IMR-90 (cell line): Measurements from ENCODE around the gene SMYD4. TPM values are rescaled to one million over a fixed set of nuclear protein-coding genes. Genes with fewer than 3 reads are reported as not detected.

Experiments
- ATAC-seq: fragments of 200-7000 bp; cut with Tn5 transposase; 2 replicates; pipeline ENCODE4 v1.9.1; 2020; ENCODE audit warnings: low read depth, mild to moderate bottlenecking, moderate library complexity
- BruUV-seq: library from RNA; stranded (reverse); fragments of 400-500 nt; replicated peaks from 2 replicates; lab custom pipeline; 2021; lab: Mats Ljungman, UMichigan
- CTCF ChIA-PET: fragments of 300-600 bp; formaldehyde crosslinking; extraction: SDS; loops from one replicate; lab custom pipeline; 2021; ENCODE audit warnings: antibody characterized with exemption; lab: Yijun Ruan, JAX
- POLR2A ChIA-PET: fragments of 300-600 bp; sonication (Branson Sonifier 250); formaldehyde crosslinking; loops from one replicate; lab custom pipeline; 2022; ENCODE audit warnings: antibody characterized with exemption; ENCODE audit not compliant: unreplicated experiment; lab: Charles Lee
- DNase-seq: peaks from one replicate; pipeline ENCODE4 v3.0.0; 2013
- H2AFZ ChIP-seq: replicated peaks from 2 replicates; pipeline ENCODE3; 2013; ENCODE audit warnings: low read length, mild to moderate bottlenecking; ENCODE audit not compliant: poor library complexity
- H2AK5ac ChIP-seq: 2 replicates; pipeline ENCODE4 v1.6.1; 2013; ENCODE audit warnings: low read depth, low read length, inconsistent platforms
- H2AK9ac ChIP-seq: replicated peaks from 2 replicates; pipeline ENCODE3; 2013; ENCODE audit warnings: mild to moderate bottlenecking, low read depth, low read length, moderate library complexity; ENCODE audit not compliant: poor library complexity
- H2BK120ac ChIP-seq: 2 replicates; pipeline ENCODE4 v1.6.1; 2013; ENCODE audit warnings: low read depth, low read length, inconsistent platforms
- H2BK15ac ChIP-seq: 3 replicates; pipeline ENCODE4 v1.6.1; 2013; ENCODE audit warnings: low read depth, low read length, inconsistent platforms
- H2BK20ac ChIP-seq: 2 replicates; pipeline ENCODE4 v1.6.1; 2013; ENCODE audit warnings: low read depth, mild to moderate bottlenecking, inconsistent platforms, low read length, moderate library complexity
- H2BK5ac ChIP-seq: 2 replicates; pipeline ENCODE4 v1.6.1; 2013; ENCODE audit warnings: mild to moderate bottlenecking, low read depth, low read length, inconsistent platforms; ENCODE audit not compliant: poor library complexity, severe bottlenecking
- H3K14ac ChIP-seq: replicated peaks from 2 replicates; pipeline ENCODE4 v1.6.1; 2013; ENCODE audit warnings: low read depth, low read length, inconsistent platforms
- H3K18ac ChIP-seq: 2 replicates; pipeline ENCODE4 v1.6.1; 2013; ENCODE audit warnings: low read depth, low read length, control low read depth
- H3K23ac ChIP-seq: 2 replicates; pipeline ENCODE4 v1.6.1; 2013; ENCODE audit warnings: low read depth, low read length, inconsistent platforms
- H3K27ac ChIP-seq: 2 replicates; pipeline ENCODE4 v1.5.1; 2013; ENCODE audit warnings: mild to moderate bottlenecking, control low read depth, low read length; ENCODE audit not compliant: insufficient read depth
- H3K27me3 ChIP-seq: 2 replicates; pipeline ENCODE4 v1.6.1; 2013; ENCODE audit warnings: low read length; ENCODE audit not compliant: control insufficient read depth, insufficient read depth
- H3K36me3 ChIP-seq: 2 replicates; pipeline ENCODE4 v1.6.1; 2013; ENCODE audit warnings: low read length, mixed read lengths; ENCODE audit not compliant: control insufficient read depth, insufficient read depth
- H3K4ac ChIP-seq: 2 replicates; pipeline ENCODE4 v1.6.1; 2013; ENCODE audit warnings: low read depth, low read length, inconsistent platforms
- H3K4me1 ChIP-seq: 2 replicates; pipeline ENCODE4 v1.6.1; 2013; ENCODE audit warnings: low read length, mixed read lengths; ENCODE audit not compliant: control insufficient read depth, insufficient read depth
- H3K4me2 ChIP-seq: 2 replicates; pipeline ENCODE4 v1.6.1; 2013; ENCODE audit warnings: low read depth, mild to moderate bottlenecking, control low read depth, low read length, moderate library complexity
- H3K4me3 ChIP-seq: 2 replicates; pipeline ENCODE4 v1.5.1; 2013; ENCODE audit warnings: low read depth, mild to moderate bottlenecking, control low read depth, low read length, moderate library complexity; ENCODE audit not compliant: insufficient read depth
- H3K56ac ChIP-seq: 2 replicates; pipeline ENCODE4 v1.6.1; 2013; ENCODE audit warnings: low read length, inconsistent platforms; ENCODE audit not compliant: insufficient read depth; ENCODE audit errors: extremely low read depth
- H3K79me1 ChIP-seq, 2 experiments: 2 replicates each; pipeline ENCODE4 v1.6.1; 2013; ENCODE audit warnings: low read length in 2 of 2, inconsistent platforms in 1 of 2, low read depth in 1 of 2
- H3K9ac ChIP-seq: 2 replicates; pipeline ENCODE4 v1.6.1; 2013; ENCODE audit warnings: low read depth, low read length, control low read depth
- H3K9me1 ChIP-seq: 2 replicates; pipeline ENCODE4 v1.6.1; 2013; ENCODE audit warnings: low read length, inconsistent platforms; ENCODE audit not compliant: insufficient read depth
- H3K9me3 ChIP-seq: 2 replicates; pipeline ENCODE4 v1.6.1; 2013; ENCODE audit warnings: low read length; ENCODE audit not compliant: control insufficient read depth, insufficient read depth
- H4K20me1 ChIP-seq: 2 replicates; pipeline ENCODE4 v1.6.1; 2013; ENCODE audit warnings: low read length, inconsistent platforms; ENCODE audit not compliant: insufficient read depth
- H4K5ac ChIP-seq: 2 replicates; pipeline ENCODE4 v1.6.1; 2013; ENCODE audit warnings: mild to moderate bottlenecking, low read depth, low read length, control low read depth
- H4K8ac ChIP-seq, 2 experiments: 2 replicates each; pipeline ENCODE4 v1.6.1; 2013; ENCODE audit warnings: low read depth in 2 of 2, low read length in 2 of 2, control low read depth in 1 of 2, inconsistent platforms in 1 of 2
- H4K91ac ChIP-seq: 2 replicates; pipeline ENCODE4 v1.6.1; 2013; ENCODE audit warnings: low read depth, low read length, inconsistent platforms; ENCODE audit not compliant: insufficient read depth
- CEBPB ChIP-seq: IDR thresholded peaks from 2 replicates; pipeline ENCODE4 v1.6.1; 2012; ENCODE audit warnings: low read depth, low read length, improper control_type of control experiment
- CHD1 ChIP-seq: IDR thresholded peaks from 2 replicates; pipeline ENCODE4 v1.6.1; 2012; ENCODE audit warnings: low read depth, low read length, improper control_type of control experiment
- FOS ChIP-seq: fragments of 150-350 bp; IDR thresholded peaks from 2 replicates; pipeline ENCODE4 v1.6.1; 2016; ENCODE audit warnings: low read depth, low read length
- MAFK ChIP-seq: IDR thresholded peaks from 2 replicates; pipeline ENCODE4 v1.6.1; 2012; ENCODE audit warnings: low read depth, low read length, improper control_type of control experiment
- MXI1 ChIP-seq: IDR thresholded peaks from 2 replicates; pipeline ENCODE4 v1.6.1; 2012; ENCODE audit warnings: low read depth, mild to moderate bottlenecking, low read length, moderate library complexity, borderline replicate concordance
- POLR2A ChIP-seq: IDR thresholded peaks from 2 replicates; pipeline ENCODE4 v1.6.1; 2012; ENCODE audit warnings: mild to moderate bottlenecking, low read depth, low read length
- RAD21 ChIP-seq: IDR thresholded peaks from 2 replicates; pipeline ENCODE4 v1.6.1; 2012; ENCODE audit warnings: low read length, improper control_type of control experiment
- RCOR1 ChIP-seq: IDR thresholded peaks from 2 replicates; pipeline ENCODE4 v1.6.1; 2012; ENCODE audit warnings: mild to moderate bottlenecking, low read length, improper control_type of control experiment; ENCODE audit not compliant: insufficient replicate concordance
- WGBS, 2 experiments: methylation state at CpG; one replicate each; pipeline versions ENCODE4 v1.1.5 to v1.1.7; 2013; ENCODE audit warnings: missing lambda C conversion rate in 2 of 2; ENCODE audit not compliant: insufficient read length in 1 of 2; ENCODE audit errors: extremely low coverage in 2 of 2; 5-methylcytosine and 5-hydroxymethylcytosine counted together
- dilution Hi-C: fragments of 300-500 bp; cut with HindIII; formaldehyde crosslinking; loops from one replicate; pipeline ENCODE4 v1.14.3; 2018; ENCODE audit warnings: low sequenced_read_pairs; ENCODE audit not compliant: unreplicated experiment
- in situ Hi-C: fragments of 300-500 bp; cut with MboI; formaldehyde crosslinking; loops from 3 replicates; pipeline ENCODE4 v1.14.3; 2019; ENCODE audit warnings: low sequenced_read_pairs, inconsistent platforms, mixed read lengths
- intact Hi-C: fragments of 100-400 bp; cut with micrococcal nuclease; formaldehyde crosslinking; loops from 2 replicates; pipeline ENCODE4 v1.10.0; 2022
- polyA plus RNA-seq, 3 experiments: library from polyadenylated mRNA; depleted of rRNA; stranded (reverse); fragments of >200 nt; gene quantifications; 2 replicates each; pipeline ENCODE4 v1.2.3, GENCODE V29; 2012; ENCODE audit warnings: low replicate concordance in 1 of 3
- total RNA-seq: library from RNA; depleted of rRNA; stranded (reverse); fragments of >200 nt; gene quantifications from 2 replicates; pipeline ENCODE4 v1.2.3, GENCODE V29; 2012
- TF ChIP-seq, protein P1 (sequence below): conservative IDR thresholded peaks from 2 replicates; pipeline ENCODE4 v1.5.1; 2012; ENCODE audit warnings: mild to moderate bottlenecking, low read depth, low read length, improper control_type of control experiment
- TF ChIP-seq, protein P2 (sequence below): fragments of 150-350 bp; IDR thresholded peaks from 2 replicates; pipeline ENCODE4 v1.6.1; 2016; ENCODE audit warnings: low read depth, mild to moderate bottlenecking, low read length, moderate library complexity, borderline replicate concordance

SMYD4 gene
- total and polyA plus RNA-seq, 2 of the 4 experiments (the other 2 are of a cell fraction), result 5.3 to 7.2 TPM

DNA sequence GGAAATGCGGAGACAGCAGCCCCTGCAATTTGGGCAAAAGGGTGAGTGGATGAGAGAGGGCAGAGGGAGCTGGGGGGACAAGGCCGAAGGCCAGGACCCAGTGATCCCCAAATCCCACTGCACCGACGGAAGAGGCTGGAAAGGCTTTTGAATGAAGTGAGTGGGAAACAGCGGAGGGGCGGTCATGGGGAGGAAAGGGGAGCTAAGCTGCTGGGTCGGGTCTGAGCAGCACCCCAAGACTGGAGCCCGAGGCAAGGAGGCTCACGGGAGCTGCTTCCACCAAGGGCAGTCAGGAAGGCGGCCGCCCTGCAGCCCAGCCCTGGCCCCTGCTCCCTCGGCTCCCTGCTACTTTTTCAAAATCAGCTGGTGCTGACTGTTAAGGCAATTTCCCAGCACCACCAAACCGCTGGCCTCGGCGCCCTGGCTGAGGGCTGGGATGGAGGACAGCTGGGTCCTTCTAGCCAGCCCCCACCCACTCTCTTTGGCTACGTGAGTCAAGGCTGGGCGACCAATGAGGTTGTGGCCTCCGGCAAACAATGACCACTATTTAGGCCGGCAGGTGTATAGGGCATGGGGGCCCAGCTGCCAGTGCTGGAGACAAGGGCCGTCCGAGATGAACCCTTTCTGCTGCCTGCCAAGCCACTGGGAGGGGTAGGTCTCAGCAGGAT, 67.3 kb downstream of the SMYD4 start (continued):
- no peak for TF ChIP-seq MAFK
- no peak for TF ChIP-seq CHD1

DNA sequence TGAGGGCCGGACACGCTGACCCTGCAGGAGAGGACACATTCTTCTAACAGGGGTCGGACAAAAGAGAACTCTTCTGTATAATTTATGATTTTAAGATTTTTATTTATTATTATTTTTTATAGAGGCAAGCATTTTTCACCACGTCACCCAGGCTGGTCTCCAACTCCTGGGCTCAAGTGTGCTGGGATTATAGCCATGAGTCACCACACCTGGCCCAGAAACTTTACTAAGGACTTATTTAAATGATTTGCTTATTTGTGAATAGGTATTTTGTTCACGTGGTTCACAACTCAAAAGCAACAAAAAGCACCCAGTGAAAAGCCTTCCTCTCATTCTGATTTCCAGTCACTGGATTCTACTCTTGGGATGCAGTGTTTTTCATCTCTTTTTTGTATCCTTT, 70.2 kb downstream of the SMYD4 start:
- no CpG with 5 or more reads among the region's 5 CpGs for WGBS, 2 experiments

More for the DNA sequence above, 70.2 kb downstream of the SMYD4 start:
- Histone ChIP-seq H3K4me2 (no peak overlapping the region), H3K9me1 (peaks cover 9% of the 10 kb centered on the region), H3K27ac (no peak overlapping the region), H3K4me3 (no peak overlapping the region), H2BK120ac (no peak overlapping the region), H3K9ac (no peak overlapping the region), H2AFZ (no peak overlapping the region), H2BK15ac (no peak overlapping the region), H3K56ac (no peak overlapping the region), H3K14ac (no peak overlapping the region), H3K79me1 (no peaks in the 10 kb centered on the region), H2AK9ac (no peak overlapping the region), H2AK5ac (no peak overlapping the region), H3K9me3 (no peaks in the 10 kb centered on the region), H3K18ac (no peak overlapping the region), H3K27me3 (no peaks in the 10 kb centered on the region; the same call in 1 of the 2 replicates), H2BK5ac (no peak overlapping the region), H2BK20ac (no peak overlapping the region), H4K91ac (no peak overlapping the region), H4K20me1 (no peaks in the 10 kb centered on the region), H3K4me1 (peaks cover 21% of the 10 kb centered on the region), H3K4ac (no peak overlapping the region), H4K8ac (no peak overlapping the region), H3K36me3 (no peaks in the 10 kb centered on the region), H3K23ac (no peak overlapping the region), H4K5ac (no peak overlapping the region)
- in situ Hi-C loops (no loop called here), intact Hi-C loops (no loop called here), dilution Hi-C loops (no loop called here)
- BruUV-seq, result no TSS peak
- ChIA-PET CTCF (no interaction called here), POLR2A (no interaction called here)
- TF ChIP-seq MAFK (no peak), RAD21 (no peak), RCOR1 (no peak), CHD1 (no peak), FOS (no peak), MXI1 (no peak), POLR2A (no peak), CEBPB (no peak)
- TF ChIP-seq, protein P1, sequence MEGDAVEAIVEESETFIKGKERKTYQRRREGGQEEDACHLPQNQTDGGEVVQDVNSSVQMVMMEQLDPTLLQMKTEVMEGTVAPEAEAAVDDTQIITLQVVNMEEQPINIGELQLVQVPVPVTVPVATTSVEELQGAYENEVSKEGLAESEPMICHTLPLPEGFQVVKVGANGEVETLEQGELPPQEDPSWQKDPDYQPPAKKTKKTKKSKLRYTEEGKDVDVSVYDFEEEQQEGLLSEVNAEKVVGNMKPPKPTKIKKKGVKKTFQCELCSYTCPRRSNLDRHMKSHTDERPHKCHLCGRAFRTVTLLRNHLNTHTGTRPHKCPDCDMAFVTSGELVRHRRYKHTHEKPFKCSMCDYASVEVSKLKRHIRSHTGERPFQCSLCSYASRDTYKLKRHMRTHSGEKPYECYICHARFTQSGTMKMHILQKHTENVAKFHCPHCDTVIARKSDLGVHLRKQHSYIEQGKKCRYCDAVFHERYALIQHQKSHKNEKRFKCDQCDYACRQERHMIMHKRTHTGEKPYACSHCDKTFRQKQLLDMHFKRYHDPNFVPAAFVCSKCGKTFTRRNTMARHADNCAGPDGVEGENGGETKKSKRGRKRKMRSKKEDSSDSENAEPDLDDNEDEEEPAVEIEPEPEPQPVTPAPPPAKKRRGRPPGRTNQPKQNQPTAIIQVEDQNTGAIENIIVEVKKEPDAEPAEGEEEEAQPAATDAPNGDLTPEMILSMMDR, result no peak
- TF ChIP-seq, protein P2, sequence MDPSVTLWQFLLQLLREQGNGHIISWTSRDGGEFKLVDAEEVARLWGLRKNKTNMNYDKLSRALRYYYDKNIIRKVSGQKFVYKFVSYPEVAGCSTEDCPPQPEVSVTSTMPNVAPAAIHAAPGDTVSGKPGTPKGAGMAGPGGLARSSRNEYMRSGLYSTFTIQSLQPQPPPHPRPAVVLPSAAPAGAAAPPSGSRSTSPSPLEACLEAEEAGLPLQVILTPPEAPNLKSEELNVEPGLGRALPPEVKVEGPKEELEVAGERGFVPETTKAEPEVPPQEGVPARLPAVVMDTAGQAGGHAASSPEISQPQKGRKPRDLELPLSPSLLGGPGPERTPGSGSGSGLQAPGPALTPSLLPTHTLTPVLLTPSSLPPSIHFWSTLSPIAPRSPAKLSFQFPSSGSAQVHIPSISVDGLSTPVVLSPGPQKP, result no peak
- DNase-seq (no peak), ATAC-seq (no peak)
